GM19395 (cell line): ENCODE results near the gene FHIT.

ENCODE experiments used
- ATAC-seq: cut with Tn5 transposase; IDR thresholded peaks from one replicate; pipeline ENCODE4 v1.9.1; 2021; ENCODE audit warnings: mild to moderate bottlenecking, moderate library complexity; ENCODE audit not compliant: unreplicated experiment

The FHIT gene

GRCh38 chr3:60779637-60780036 is 471.6 kb downstream of the FHIT start:
- ATAC-seq, result no peak

GRCh38 chr3:60775985-60776384 is 475.3 kb downstream of the FHIT start:
- no peak for ATAC-seq

- ATAC-seq, result no peak
Observed at GRCh38 chr3:60774617-60775016, 476.6 kb downstream of the FHIT start.

GRCh38 chr3:60772584-60772983 is 478.7 kb downstream of the FHIT start:
- no peak for ATAC-seq

GRCh38 chr3:60771766-60772165 is 479.5 kb downstream of the FHIT start:
- ATAC-seq, result no peak

GRCh38 chr3:60770532-60770931 is 480.7 kb downstream of the FHIT start:
- ATAC-seq, result no peak

- no peak for ATAC-seq
Observed at GRCh38 chr3:60767536-60767935, 483.7 kb downstream of the FHIT start.

- ATAC-seq, result no peak
Observed at GRCh38 chr3:60765776-60766175, 485.5 kb downstream of the FHIT start.

GRCh38 chr3:60764870-60765269 is 486.4 kb downstream of the FHIT start:
- no peak for ATAC-seq

GRCh38 chr3:60760145-60760544 is 491.1 kb downstream of the FHIT start:
- ATAC-seq, result no peak

GRCh38 chr3:60759439-60759838 is 491.8 kb downstream of the FHIT start:
- no peak for ATAC-seq

- ATAC-seq, result no peak
Observed at GRCh38 chr3:60758831-60759230, 492.4 kb downstream of the FHIT start.

GRCh38 chr3:60758171-60758570 is 493.1 kb downstream of the FHIT start:
- no peak for ATAC-seq

- no peak for ATAC-seq
Observed at GRCh38 chr3:60757724-60758123, 493.5 kb downstream of the FHIT start.

- ATAC-seq, result no peak
Observed at GRCh38 chr3:60756241-60757030, 494.8 kb downstream of the FHIT start.

- no peak for ATAC-seq
Observed at GRCh38 chr3:60755094-60755493, 496.2 kb downstream of the FHIT start.

GRCh38 chr3:60754617-60755016 is 496.6 kb downstream of the FHIT start:
- no peak for ATAC-seq

- no peak for ATAC-seq
Observed at GRCh38 chr3:60752809-60753208, 498.4 kb downstream of the FHIT start.

- no peak for ATAC-seq
Observed at GRCh38 chr3:60746695-60747416, 504.4 kb downstream of the FHIT start.

GRCh38 chr3:60746043-60746638 is 505.1 kb downstream of the FHIT start:
- no peak for ATAC-seq

- ATAC-seq, result no peak
Observed at GRCh38 chr3:60743631-60744164, 507.6 kb downstream of the FHIT start.
